ENCODE results near the gene MYO7A.

GRCh38 chr11:77171254-77171653 lies 43.2 kb downstream of the MYO7A start:
- no peak for TF ChIP-seq CTCF (IDR thresholded peaks at IDR 0.05; ENCODE audit: poor library complexity)
- no peak for TF ChIP-seq EZH2 (IDR thresholded peaks at IDR 0.05; ENCODE audit: borderline replicate concordance)

Data from hepatocyte (in vitro differentiated cells).